ENCODE data around the gene GALNT15.

Gene GALNT15

DNA sequence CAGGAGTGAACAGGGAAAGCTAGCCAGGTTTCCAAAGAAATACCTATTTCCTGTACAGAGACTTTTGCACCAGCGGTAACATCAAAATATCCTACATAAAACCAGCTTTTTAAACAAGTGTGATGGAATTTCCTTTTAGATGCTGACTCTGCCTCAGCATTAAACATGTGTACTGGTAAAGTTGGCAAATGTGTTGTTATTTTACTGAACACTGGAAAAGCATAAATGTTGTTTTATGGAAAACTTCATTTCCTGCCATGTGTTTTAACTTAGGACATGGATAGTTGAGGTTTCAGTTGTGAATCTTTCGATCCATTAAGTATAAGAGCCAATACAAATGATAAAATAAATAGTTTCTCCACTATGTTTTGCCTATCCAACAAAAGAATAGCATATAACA is 106.2 kb downstream of the GALNT15 start:
- DNase-seq, result no peak

Measured in amygdala (tissue), 56 donors.